Stimulated activated CD4-positive, alpha-beta T cell treated with anti-CD3 and anti-CD28 coated beads, Interleukin-1b, Interleukin-23, amount 100 ng/mL, for 48 hours (primary cell): ENCODE results near the gene CABP1.

ENCODE experiments used
- DNase-seq: peaks from one replicate; pipeline ENCODE4 v3.0.0-alpha.2; 2020

CABP1 gene

DNA sequence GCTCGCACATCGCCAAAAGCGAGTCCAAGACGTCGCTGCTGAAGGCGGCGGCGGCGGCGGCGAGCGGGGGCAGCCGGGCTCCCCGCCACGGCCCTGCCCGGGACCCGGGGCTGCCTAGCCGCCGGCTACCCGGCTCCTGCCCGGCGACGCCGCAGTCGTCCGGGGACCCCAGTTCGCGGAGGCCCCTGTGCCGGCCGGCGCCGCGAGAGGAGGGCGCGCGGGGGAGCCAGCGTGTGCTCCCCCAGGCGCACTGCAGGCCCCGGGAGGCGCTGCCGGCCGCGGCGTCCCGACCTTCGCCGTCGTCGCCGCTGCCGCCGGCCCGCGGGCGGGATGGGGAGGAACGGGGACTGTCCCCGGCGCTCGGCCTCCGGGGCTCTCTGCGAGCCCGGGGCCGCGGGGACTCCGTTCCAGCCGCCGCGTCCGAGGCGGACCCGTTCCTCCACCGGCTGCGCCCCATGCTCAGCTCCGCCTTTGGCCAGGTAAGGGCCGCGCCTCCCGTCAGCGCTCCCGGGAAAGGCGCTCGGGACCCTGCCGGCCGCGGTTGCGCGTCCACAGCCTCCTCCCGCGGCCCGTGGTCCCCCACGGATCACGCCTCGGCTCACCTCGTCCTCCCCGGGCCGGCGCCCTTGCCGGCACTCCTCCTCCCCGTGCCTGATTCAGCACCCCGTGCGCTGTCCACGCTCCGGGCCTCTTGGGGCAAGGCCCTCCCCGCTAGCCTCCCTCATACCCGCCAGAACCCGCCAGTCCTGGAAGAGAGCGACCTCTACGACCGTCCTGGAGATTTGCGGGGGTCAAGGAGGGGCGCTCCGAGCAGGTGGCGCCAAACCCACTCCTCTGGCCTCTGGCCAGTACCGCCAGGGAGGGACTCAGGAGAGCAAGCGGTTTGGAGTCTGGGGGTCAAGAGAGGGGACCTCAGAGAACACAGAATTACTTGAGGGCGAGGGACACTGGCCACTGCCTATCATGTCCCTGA lies 721 bp downstream of the CABP1 start:
- DNase-seq = peak; percentile 36

DNA sequence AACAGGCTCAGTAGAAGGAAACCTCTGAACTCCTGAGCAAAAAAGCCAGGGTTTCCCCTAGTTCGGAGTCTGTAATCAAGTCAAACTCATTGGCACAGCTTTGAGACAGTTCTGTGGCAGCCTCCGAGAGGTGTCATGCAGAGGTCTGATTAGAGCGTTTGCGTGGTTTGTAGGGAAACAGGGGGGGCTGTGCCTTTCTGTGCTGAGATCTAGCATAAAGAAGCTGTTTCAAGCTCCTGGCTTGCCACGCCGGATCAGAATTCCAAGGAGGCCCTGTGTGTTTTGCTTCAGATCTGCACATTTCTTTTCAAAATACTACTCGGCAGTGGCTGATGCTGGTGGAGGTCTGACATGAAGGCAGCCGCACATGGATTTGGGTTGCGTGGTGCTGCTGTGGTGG lies 1.7 kb downstream of the CABP1 start:
- no peak for DNase-seq

DNA sequence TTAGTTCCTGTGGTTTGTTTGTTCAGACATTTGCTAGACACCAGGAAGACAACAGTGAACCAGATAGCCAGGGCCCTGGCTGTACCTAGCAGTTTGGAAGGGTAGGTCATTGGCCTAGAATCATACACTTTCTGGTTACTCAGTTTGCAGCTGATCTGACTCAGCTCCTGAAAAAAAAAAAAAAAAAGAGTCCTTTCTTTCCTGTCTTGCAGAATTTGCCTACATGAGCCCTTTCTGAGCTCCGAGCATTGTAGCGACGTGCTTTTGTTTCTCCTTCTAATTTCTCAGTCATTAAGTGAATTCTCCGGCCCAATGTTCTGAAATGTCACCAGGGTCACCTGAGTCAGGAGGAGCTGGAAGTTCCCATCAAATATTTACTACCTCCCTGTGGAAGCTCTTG lies 2.4 kb downstream of the CABP1 start:
- DNase-seq = no peak

DNA sequence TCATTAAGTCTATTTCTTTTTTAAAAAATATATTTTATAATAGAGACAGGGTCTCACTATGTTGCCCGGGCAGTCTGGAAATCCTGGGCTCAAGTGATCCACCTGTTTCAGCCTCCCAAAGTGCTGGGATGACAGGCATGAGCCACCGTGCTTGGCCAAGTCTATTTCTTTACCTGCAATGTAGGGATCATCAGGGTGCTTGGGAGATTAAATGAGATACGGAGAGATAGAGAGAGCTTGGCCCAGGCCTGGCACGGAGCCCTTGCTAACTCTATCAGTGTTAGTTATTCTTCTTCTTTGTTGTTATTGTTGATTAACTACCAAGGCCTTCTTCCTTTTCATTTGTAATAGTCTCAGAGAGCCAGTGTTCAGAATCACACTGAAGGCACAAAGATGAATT lies 3.1 kb downstream of the CABP1 start:
- DNase-seq = no peak

DNA sequence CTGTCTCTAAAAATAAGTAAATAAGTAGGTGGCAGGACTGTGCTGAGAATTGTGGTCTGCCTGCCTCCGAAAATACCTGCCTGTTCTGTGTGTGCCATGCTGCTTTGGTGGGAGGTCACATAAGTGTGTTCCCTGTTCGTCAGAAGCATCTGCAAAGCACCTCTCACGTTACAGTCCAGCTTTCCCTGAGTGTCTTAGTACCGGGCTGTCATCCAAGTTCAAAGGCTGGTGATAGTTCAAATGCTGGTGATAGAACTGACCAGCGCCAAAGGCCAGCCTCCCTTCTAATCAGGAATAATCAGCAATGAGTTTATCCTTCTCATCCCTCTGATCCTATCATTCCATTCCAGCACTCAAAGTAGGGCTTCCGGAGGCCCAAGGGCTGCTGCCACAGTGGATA lies 5.6 kb downstream of the CABP1 start:
- no peak for DNase-seq

DNA sequence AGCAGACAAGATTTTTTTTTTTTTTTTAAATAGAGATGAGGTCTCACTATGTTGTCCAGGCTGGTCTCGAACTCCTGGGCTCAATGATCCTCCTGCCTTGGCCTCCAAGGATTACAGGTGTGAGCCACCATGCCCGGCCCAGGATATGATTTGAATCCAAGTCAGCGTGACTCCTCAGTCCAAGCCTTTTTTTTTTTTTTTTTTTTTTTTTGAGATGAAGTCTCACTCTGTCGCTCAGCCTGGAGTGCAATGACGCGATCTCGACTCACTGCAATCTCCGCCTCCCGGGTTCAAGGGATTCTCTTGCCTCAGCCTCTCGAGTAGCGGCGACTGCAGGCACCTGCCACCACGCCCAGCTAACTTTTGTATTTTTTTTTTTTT lies 6.9 kb downstream of the CABP1 start:
- DNase-seq = no peak

DNA sequence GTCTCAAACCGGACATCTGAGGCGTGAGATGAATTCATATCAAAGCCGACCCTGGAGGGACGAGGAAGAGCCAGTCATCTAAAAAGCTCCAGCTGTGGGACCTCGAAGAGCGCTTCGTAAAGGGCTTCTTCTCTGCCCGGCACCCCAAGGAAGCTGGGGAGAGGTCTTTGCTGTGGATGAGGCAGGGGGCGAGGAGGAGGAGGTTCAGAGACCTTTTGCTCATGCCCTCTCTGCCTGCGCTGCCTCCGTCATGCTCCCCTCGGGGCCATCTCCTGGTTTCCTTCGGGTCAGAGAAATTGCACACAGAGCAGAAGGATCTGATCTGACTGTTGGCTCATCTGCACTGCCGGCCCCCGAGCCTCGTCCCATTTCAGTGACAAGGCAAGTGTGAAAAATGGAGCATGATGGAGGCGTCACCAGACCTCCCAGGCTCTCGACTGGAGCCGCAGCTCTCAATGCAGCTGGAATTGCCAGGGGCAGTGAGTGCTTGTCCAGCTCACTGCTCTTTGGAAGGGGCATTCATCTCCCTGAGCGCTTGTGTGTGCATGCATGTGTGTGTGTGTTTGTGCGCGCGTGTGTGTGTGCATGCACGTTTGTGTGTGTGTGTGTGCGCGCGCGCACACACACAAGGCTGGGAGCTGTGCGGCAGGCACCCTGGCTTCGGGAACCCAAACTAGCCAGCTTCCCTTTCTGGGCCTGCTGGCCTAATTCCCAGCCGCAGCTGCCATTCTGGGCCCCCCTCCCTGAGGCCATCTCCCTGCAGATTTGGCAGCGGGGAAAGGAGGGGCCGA lies 9.2 kb downstream of the CABP1 start:
- DNase-seq = no peak

DNA sequence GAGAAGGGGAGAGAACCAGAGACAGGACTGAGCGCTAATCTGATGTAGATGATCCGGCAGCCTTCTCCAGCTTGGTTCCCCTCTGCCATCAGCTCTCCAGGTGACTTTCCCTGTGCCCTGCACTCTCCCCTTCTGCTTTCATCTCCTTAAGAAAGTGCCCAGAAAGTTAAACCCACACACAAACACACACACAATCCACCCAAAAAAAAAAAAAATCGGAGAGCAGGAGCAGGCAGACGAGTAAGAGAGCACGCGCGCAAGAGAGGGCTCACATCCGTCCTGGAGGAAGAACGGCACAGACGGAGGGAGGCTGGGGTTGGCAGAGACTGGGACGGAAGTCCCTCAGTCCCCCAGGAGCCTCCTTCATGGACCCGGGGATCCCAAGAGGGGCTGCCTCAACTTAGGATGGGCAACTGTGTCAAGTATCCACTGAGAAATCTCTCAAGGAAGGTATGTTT lies 9.8 kb downstream of the CABP1 start:
- DNase-seq = no peak

DNA sequence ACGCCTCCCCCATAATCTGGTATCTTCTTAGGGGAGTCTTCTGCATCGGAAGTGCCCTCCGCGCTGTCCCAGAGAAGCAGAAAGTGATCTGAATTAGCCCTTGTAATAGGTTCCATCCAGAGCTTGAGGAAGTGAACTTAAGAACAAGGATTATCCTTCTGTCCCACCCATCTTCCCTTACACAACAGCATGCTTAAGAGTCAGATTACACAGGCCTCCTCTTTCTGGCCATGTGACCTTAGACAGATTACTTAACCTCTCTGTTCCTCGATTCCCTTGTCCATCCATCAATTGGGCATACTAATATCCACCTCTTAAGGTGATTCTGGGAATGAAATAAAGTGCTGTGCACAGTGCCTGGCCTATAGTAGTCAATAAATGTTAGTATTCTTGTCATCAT lies 11.4 kb downstream of the CABP1 start:
- DNase-seq = no peak

DNA sequence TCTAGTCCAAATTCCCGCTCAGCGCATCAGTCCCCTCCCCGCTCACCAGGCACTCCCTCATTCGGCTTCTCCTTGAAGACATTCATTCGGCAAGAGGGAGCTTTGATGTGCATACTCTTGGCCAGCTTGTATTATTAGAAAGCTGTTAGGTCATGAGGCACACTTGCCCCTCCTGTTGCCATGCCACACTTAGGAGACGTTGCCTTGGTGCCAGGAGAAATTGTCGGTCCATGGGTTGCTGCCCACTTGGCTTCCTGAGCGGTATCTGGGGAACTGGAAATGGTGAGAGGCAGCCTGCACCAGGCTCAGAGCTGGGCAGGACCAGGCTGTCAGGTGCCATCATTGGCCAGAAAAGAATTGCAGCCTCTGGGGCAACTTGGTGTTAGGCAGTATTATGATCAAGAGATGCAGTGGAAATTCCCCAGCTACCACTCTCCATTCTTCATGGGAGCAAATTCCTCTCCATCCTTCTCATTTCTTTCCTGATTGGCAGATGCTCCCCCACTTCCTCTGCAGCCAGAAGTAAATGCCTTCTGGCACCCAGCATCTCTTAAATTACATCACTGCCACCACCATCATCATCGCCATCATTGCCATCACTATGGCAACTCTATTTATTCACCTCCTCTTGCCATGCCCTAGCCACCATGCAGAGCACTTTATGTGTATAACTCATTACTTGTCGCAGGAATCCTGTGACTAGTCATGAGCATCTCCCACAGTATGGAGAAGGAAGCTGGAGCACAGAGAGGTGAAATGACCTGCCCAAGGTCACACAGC lies 12.4 kb downstream of the CABP1 start:
- no peak for DNase-seq

DNA sequence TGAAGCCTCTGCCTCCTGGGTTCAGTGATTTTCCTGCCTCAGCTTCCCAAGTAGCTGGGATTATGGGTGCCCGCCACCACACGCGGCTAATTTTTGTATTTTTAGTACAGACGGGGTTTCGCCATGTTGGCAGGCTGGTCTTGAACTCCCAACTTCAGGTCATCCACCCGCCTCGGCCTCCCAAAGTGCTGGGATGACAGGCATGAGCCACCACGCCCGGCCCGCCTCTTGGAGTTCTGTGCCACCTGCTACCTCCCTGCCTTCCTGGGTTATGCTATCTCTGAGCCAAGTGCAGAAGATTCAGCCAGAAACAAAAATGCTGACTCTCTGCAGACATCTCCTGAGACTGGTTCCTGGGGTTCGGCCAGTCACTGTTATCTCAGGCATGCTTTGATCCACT lies 13.2 kb downstream of the CABP1 start:
- DNase-seq = no peak

DNA sequence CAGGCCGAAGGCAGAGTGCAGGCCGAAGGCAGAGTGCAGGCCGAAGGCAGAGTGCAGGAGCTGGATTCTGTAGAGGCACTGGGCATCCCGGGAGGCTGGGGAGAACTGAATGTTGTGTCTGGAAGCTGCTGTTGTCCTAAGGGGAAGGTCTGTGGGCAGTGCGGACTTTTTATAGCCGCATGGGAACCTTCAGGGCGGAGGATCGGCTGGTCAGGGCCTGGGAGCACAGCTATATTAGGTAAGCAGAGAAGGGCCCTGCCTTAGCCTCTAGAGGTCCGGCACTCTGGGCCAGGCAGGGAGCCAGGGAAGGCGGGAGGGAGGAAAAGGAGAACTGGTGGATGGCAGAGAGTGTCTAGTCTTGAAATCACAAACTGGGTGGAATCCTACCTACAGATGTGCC lies 14.2 kb downstream of the CABP1 start:
- no peak for DNase-seq

DNA sequence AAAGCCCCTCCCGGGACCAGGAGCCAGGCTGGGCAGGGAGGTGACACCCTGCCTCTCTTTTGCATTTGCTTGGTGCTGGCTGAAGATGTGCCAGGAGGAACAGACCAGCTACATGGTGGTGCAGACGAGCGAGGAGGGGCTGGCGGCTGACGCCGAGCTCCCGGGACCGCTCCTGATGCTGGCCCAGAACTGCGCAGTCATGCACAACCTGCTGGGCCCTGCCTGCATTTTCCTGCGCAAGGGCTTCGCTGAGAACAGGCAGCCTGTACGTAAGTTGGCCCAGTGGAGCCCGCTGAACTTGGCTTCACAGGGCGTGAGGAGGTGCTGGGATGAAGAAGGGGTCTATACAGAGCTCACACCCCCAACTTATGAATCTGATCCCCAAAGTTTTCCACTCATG lies 15.6 kb downstream of the CABP1 start:
- DNase-seq = no peak

DNA sequence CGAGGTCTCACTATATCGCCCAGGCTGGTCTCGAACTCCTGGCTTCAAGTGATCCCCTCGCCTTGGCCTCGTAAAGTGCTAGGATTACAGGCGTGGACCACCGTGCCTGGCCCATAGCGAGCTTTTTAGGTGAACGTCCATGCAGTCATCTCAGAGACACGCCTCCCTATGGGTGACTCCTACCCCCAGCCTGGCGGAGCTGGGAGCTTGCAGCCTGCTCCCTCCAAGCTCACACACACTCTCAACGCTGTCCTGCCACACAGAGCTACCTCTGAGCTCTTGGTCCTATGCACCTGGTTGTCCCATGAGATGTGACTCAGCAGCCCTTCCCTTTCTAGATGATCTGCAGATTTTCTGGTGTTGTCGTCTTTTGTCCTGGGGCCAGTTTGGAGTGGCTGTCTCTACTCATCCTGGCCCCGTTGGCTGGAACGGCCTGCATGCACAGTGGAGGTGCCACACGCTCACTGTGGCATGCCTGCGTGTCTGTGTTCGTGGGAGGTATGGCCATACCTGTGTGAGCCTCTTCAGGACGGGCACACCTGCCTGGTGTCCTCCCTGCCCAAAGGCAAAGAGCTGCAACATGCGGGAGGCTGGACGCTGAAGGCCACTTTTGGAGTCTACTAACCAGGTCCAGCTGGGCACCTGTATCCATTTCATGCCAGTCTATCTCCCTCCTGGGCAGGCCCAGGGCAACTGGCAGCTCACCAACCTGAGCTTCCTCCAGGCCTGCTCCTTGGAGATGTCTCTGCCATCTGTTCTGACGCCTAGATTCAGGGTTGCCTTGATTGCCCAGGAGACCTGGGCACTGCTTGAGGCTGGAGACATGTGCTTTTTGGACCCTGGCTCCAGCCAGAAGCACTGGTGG lies 18.1 kb downstream of the CABP1 start:
- DNase-seq = no peak

DNA sequence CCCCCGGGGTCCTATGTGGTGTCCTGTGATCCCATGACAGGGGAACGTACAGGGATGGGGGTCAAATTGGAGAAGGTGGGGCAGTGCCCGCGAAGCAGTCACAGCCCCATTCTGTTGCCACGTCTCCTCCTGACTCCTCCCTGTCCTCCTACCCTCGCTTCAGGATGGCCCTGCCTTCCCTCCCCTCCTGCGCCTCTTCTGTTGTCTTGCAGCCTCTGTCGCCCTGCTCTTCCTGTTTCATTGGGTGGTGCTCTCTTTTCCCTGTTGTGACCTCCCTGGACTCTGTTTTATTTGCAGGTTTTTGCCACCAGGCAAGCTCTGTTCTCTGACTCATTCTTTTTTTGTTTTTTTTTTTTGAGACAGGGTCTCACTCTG lies 18.7 kb downstream of the CABP1 start:
- no peak for DNase-seq

DNA sequence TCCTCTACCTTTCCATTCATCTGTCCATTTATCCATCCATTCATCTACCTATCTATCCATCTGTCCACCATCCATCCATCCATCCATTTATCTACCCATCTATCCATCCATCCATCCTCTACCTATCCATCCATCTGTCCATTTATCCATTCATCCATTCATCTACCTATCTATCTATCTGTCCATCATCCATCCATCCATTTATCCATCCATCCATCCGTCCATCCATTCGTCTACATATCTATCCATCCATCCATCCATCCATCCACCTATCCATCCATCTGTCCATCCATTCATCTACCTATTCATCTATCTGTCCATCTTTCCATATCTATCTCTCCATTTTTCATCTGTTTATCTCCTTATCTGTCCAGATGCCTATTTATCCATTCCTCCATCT lies 21.0 kb downstream of the CABP1 start:
- DNase-seq = no peak

DNA sequence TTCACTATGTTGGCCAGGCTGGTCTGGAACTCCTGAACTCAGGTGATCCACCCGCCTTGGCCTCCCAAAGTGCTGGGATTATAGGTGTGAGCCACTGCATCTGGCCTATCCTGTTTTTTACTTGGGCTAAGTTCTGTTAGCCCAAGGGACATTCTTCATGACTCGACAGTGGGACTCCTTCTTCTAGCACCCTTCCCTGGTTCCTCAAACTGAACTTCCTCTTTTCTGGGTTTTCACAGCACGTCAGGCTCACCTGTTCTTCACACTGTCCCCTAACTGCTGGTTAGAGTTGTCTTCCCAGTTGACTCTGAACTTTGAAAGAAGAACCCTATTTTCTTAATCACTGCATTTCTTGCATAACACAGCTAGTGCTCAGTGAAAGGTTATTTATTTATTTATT lies 22.5 kb downstream of the CABP1 start:
- no peak for DNase-seq

DNA sequence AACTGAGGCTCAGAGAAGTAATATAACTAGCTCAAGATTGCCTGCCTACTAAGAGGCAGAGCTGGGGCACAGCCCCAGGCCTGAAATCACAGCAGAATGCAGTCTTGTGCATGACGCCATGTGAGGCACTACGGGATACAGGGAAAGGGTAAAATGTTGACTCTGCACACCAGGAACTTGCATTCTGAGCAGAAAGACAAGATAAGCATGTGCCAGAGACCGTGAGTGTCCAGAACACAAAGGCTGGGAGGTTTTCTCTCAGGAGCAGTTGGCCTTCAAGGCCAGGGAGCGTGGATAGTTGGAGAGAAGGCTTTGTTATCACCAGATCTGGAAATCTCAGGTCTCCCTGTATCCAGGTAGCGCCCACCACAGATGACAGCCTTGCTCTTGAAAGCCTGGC lies 23.3 kb downstream of the CABP1 start:
- no peak for DNase-seq

DNA sequence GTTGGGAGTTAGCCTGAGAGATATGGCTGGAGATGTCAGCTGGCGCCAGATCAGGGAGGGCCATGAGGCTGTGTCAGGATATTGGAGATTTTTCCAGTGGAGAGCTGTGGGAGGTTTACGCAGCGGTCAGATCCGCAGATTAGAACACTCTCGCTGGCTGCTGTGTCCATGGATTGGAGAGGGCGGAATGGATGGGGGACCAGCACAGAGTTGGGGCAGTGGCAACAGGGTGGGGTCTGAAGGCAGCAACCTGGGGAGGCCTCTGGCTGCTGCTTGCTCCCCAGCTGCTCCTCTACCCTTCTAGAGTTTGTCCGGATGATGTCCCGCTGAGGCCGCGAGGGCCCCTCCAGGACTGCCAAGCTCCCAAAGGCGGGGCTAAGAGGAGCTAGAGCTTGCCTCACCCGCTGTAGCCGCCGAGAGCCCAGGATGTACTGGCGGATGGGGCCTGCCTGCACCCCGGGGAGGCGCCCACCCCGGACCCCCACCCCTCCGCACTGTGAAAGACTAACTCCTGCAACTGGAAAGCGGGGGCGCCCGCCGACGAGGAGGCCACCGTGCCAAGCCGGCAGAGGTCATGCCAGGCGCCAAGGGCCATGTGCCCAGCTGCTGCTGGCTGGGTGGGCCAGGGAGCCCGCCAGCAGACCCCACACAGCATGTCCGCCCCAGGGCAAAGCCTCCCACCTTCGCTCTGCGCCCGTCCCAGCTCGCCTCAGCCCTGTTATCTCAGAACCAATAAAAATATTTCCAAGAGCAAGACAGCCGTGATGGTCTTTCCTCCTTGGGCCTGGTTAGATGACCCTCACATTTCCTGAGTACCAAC lies 26.4 kb downstream of the CABP1 start:
- DNase-seq = no peak

DNA sequence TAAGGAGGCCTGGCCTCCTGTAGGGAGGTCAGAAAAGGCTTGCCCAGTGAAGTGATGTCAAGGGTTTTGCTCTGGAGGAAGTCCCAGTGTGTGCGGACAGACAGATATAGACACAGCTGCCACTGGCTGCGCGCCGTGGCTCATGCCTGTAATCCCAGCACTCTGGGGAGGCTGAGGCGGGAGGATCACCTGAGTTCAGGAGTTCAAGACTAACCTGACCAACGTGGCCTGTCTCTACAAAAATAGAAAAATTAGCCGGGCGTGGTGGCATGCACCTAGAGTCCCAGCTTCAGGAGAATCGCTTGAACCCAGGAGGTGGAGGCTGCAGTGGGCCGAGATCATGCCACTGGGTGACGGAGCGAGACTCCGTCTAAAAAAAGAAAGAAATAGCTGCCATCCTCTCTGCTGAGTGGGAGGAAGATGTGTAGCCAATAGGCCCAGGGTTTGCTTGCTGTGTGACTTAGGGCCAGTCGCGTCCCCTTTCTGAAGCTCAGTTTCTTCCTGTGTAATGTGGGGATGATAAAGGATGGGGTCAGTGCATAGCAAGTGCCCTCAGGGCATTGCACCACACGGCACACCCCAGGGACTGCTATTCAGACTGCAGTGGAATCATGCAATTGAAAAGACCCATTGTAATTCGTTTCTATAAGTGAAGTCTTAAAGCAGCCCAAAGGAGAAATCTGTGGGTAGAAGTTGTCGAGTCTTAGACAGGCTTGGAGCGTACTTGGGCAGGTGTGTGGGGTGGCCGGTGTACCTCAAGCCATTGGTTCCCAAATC lies 27.9 kb downstream of the CABP1 start:
- DNase-seq = no peak
